HEK293 (cell line): ENCODE data around the gene ITPR3.

ENCODE experiments used
- CTCF ChIA-PET: fragments of 350-600 bp; formaldehyde crosslinking; extraction: SDS; loops from one replicate; lab custom pipeline; 2021; ENCODE audit warnings: antibody characterized with exemption; lab: Yijun Ruan, JAX
- POLR2A ChIA-PET: fragments of 300-600 bp; formaldehyde crosslinking; extraction: SDS; loops from one replicate; lab custom pipeline; 2020; ENCODE audit warnings: antibody characterized with exemption, inconsistent platforms; lab: Yijun Ruan, JAX
- H3K27ac ChIP-seq: fragments of 200-500 bp; sonication (Bioruptor generic); 2 replicates; pipeline ENCODE4 v1.5.1; 2014; ENCODE audit warnings: low read depth, low read length, control low read depth, inconsistent platforms; ENCODE audit errors: extremely low read depth
- H3K36me3 ChIP-seq, 2 experiments: fragments of 200-500 bp in 1 of 2; sonication (Bioruptor generic) in 1 of 2; 1 replicate in 1 of 2; 2 replicates in 1 of 2; pipeline ENCODE4 v1.5.1; 2014 to 2017; ENCODE audit warnings: inconsistent platforms in 2 of 2, low read length in 2 of 2; ENCODE audit not compliant: control insufficient read depth in 2 of 2, insufficient read depth in 1 of 2
- H3K4me1 ChIP-seq: fragments of 200-500 bp; sonication (Bioruptor generic); 2 replicates; pipeline ENCODE4 v1.5.1; 2014; ENCODE audit warnings: mild to moderate bottlenecking, low read length, inconsistent platforms; ENCODE audit not compliant: control insufficient read depth, insufficient read depth
- H3K4me3 ChIP-seq: 2 replicates; pipeline ENCODE4 v1.5.1; 2011; ENCODE audit warnings: low read depth, mild to moderate bottlenecking, control low read depth, low read length, moderate library complexity
- H3K9me3 ChIP-seq: fragments of 200-500 bp; sonication (Bioruptor generic); 2 replicates; pipeline ENCODE4 v1.5.1; 2014; ENCODE audit warnings: low read depth, low read length, inconsistent platforms; ENCODE audit not compliant: control insufficient read depth, insufficient read depth
- GLI4 ChIP-seq: fragments of 450-650 bp; formaldehyde crosslinking; IDR thresholded peaks from 2 replicates; pipeline ENCODE4 v1.5.1; 2016; ENCODE audit warnings: missing biosample characterization, missing genetic modification characterization
- HIC1 ChIP-seq: fragments of 450-650 bp; formaldehyde crosslinking; IDR thresholded peaks from 2 replicates; pipeline ENCODE4 v1.5.1; 2016; ENCODE audit warnings: missing biosample characterization, missing genetic modification characterization
- KLF17 ChIP-seq: fragments of 450-650 bp; formaldehyde crosslinking; IDR thresholded peaks from 2 replicates; pipeline ENCODE4 v1.5.1; 2016; ENCODE audit warnings: missing biosample characterization, missing genetic modification characterization
- PRDM10 ChIP-seq: fragments of 450-650 bp; formaldehyde crosslinking; IDR thresholded peaks from 2 replicates; pipeline ENCODE4 v1.5.1; 2016; ENCODE audit warnings: missing biosample characterization, missing genetic modification characterization
- PRDM4 ChIP-seq: fragments of 450-650 bp; formaldehyde crosslinking; IDR thresholded peaks from 2 replicates; pipeline ENCODE4 v1.5.1; 2017; ENCODE audit warnings: missing biosample characterization, missing genetic modification characterization
- RBAK ChIP-seq: fragments of 450-650 bp; formaldehyde crosslinking; IDR thresholded peaks from 2 replicates; pipeline ENCODE4 v1.5.1; 2016; ENCODE audit warnings: missing biosample characterization, missing genetic modification characterization
- SCRT1 ChIP-seq: fragments of 450-650 bp; formaldehyde crosslinking; IDR thresholded peaks from 2 replicates; pipeline ENCODE4 v1.5.1; 2016; ENCODE audit warnings: missing biosample characterization, missing genetic modification characterization, borderline replicate concordance
- ZBTB49 ChIP-seq: fragments of 450-650 bp; formaldehyde crosslinking; IDR thresholded peaks from 2 replicates; pipeline ENCODE4 v1.5.1; 2016; ENCODE audit warnings: missing biosample characterization, missing genetic modification characterization, low read depth
- ZIC2 ChIP-seq: fragments of 450-650 bp; formaldehyde crosslinking; IDR thresholded peaks from 2 replicates; pipeline ENCODE4 v1.5.1; 2016; ENCODE audit warnings: missing biosample characterization, missing genetic modification characterization
- ZNF23 ChIP-seq: fragments of 450-650 bp; formaldehyde crosslinking; IDR thresholded peaks from 2 replicates; pipeline ENCODE4 v1.5.1; 2016; ENCODE audit warnings: missing biosample characterization, missing genetic modification characterization, borderline replicate concordance
- ZNF394 ChIP-seq: fragments of 450-650 bp; formaldehyde crosslinking; IDR thresholded peaks from 2 replicates; pipeline ENCODE4 v1.5.1; 2016; ENCODE audit warnings: missing biosample characterization, missing genetic modification characterization, mild to moderate bottlenecking, moderate library complexity, borderline replicate concordance
- ZNF560 ChIP-seq: fragments of 450-650 bp; formaldehyde crosslinking; IDR thresholded peaks from 2 replicates; pipeline ENCODE4 v1.5.1; 2017; ENCODE audit warnings: missing biosample characterization, missing genetic modification characterization, borderline replicate concordance
- ZNF658 ChIP-seq: fragments of 450-650 bp; formaldehyde crosslinking; IDR thresholded peaks from 2 replicates; pipeline ENCODE4; 2016; ENCODE audit warnings: missing biosample characterization, missing genetic modification characterization
- ZNF768 ChIP-seq: fragments of 450-650 bp; formaldehyde crosslinking; IDR thresholded peaks from 2 replicates; pipeline ENCODE4 v1.5.1; 2018; ENCODE audit warnings: missing biosample characterization, mild to moderate bottlenecking, missing genetic modification characterization
- ZNF777 ChIP-seq: fragments of 450-650 bp; formaldehyde crosslinking; IDR thresholded peaks from 2 replicates; pipeline ENCODE4 v1.5.1; 2017; ENCODE audit warnings: missing biosample characterization, missing genetic modification characterization, borderline replicate concordance

ITPR3 gene

GRCh38 chr6:33616913-33617312, 4.2 kb upstream of the ITPR3 start:
- Histone ChIP-seq H3K4me1 (peaks cover 5% of the 10 kb centered on the region; the same call in 1 of the 2 replicates), H3K27ac (no peak overlapping the region), H3K9me3 (no peaks in the 10 kb centered on the region), H3K36me3 (no peaks in the 10 kb centered on the region), H3K4me3 (no peak overlapping the region)
- TF ChIP-seq ZNF768 (tag by site-specific recombination) (no peak), GLI4 (no peak), ZIC2 (tag by site-specific recombination) (no peak)
- ChIA-PET CTCF (interaction anchor here (0.6 to 3.3 kb wide), 2 partner anchors 15 to 85 kb away, joined by 3 to 9 read pairs; no protein-coding TSS in a partner anchor), POLR2A (interaction anchor here (0.7 kb wide), 1 partner anchor 826 kb away, joined by 6 read pairs; no protein-coding TSS in a partner anchor)

- no peak overlapping the region for H3K4me3 ChIP-seq
- POLR2A ChIA-PET = interaction anchor here (4.2 kb wide), 1 partner anchor 14 kb away, joined by 19 read pairs; no protein-coding TSS in a partner anchor
- TF ChIP-seq PRDM4 (peak; percentile 20; the same call in 1 of the 2 replicates), ZNF23 (tag by site-specific recombination) (no peak), ZIC2 (tag by site-specific recombination) (peak; percentile 36; the same call in 1 of the 2 replicates), PRDM10 (peak; percentile 40), SCRT1 (tag by site-specific recombination) (no peak)
- H3K36me3 ChIP-seq = peaks cover 0 to under 1% of the 10 kb centered on the region in 2 experiments; a peak in 1 of 3 replicates
- CTCF ChIA-PET = interaction anchor here (0.6 to 2.0 kb wide), 3 partner anchors 20 to 81 kb away, joined by 3 to 6 read pairs (median 4); no protein-coding TSS in a partner anchor
- no peak overlapping the region for H3K27ac ChIP-seq
- H3K9me3 ChIP-seq = no peaks in the 10 kb centered on the region
- peaks cover 10% of the 10 kb centered on the region for H3K4me1 ChIP-seq
Measured at GRCh38 chr6:33619166-33619840, 1.8 kb upstream of the ITPR3 start.

GRCh38 chr6:33620158-33620855, 815 bp upstream of the ITPR3 start:
- peak overlapping the region; percentile 70 for H3K4me3 ChIP-seq
- ChIA-PET POLR2A (interaction anchor here (0.6 to 4.2 kb wide), 7 partner anchors 12 to 166 kb away, joined by 3 to 19 read pairs (median 5); partner anchors contain the start of genes BAK1 and ZBTB9), CTCF (interaction anchor here (0.6 to 1.2 kb wide), 4 partner anchors 12 to 80 kb away, joined by 3 to 5 read pairs (median 3); no protein-coding TSS in a partner anchor)
- peak overlapping the region; percentile 69; the same call in 1 of the 2 replicates for H3K27ac ChIP-seq
- H3K9me3 ChIP-seq = no peaks in the 10 kb centered on the region
- peaks cover 10% of the 10 kb centered on the region for H3K4me1 ChIP-seq
- H3K36me3 ChIP-seq = peaks cover 0 to 3% of the 10 kb centered on the region in 2 experiments; a peak in 1 of 3 replicates
- 0 out of 2 replicates have a peak, but pooled peaks have one; percentile 3 for TF ChIP-seq KLF17 (tag by site-specific recombination)
- no peak for TF ChIP-seq ZNF777 (tag by site-specific recombination)
- no peak for TF ChIP-seq RBAK (tag by site-specific recombination)
- no peak for TF ChIP-seq ZNF394 (tag by site-specific recombination)
- no peak for TF ChIP-seq ZBTB49 (tag by site-specific recombination)
- no peak for TF ChIP-seq ZNF658 (tag by site-specific recombination)
- no peak for TF ChIP-seq HIC1
- no peak for TF ChIP-seq ZNF560 (tag by site-specific recombination)
